ENCODE measurements around the gene CIPC. TPM values are rescaled to one million over a fixed set of nuclear protein-coding genes. Genes with fewer than 3 reads are reported as not detected.

Gene CIPC
- total RNA-seq, 1 experiment from 2014 or later = 31.1 TPM

GRCh38 chr14:77145975-77146740 is 48.1 kb downstream of the CIPC start:
- Histone ChIP-seq H3K4me1 (ENCODE audit: insufficient read depth, low read length, poor library complexity, severe bottlenecking) (peaks cover 6% of the 10 kb centered on the region), H3K27me3 (replicated peaks; ENCODE audit: insufficient read depth, low read depth, low read length, poor library complexity) (peaks cover 76% of the 10 kb centered on the region), H3K36me3 (ENCODE audit: insufficient read depth, low read length, poor library complexity, severe bottlenecking) (no peaks in the 10 kb centered on the region), H3K4me3 (ENCODE audit: low read depth, low read length, poor library complexity, severe bottlenecking) (no peak overlapping the region), H3K9me3 (ENCODE audit: low read depth, low read length, poor library complexity, severe bottlenecking) (no peaks in the 10 kb centered on the region), H3K27ac (ENCODE audit: low read depth, low read length, poor library complexity, severe bottlenecking) (no peak overlapping the region)
- TF ChIP-seq, protein P1, sequence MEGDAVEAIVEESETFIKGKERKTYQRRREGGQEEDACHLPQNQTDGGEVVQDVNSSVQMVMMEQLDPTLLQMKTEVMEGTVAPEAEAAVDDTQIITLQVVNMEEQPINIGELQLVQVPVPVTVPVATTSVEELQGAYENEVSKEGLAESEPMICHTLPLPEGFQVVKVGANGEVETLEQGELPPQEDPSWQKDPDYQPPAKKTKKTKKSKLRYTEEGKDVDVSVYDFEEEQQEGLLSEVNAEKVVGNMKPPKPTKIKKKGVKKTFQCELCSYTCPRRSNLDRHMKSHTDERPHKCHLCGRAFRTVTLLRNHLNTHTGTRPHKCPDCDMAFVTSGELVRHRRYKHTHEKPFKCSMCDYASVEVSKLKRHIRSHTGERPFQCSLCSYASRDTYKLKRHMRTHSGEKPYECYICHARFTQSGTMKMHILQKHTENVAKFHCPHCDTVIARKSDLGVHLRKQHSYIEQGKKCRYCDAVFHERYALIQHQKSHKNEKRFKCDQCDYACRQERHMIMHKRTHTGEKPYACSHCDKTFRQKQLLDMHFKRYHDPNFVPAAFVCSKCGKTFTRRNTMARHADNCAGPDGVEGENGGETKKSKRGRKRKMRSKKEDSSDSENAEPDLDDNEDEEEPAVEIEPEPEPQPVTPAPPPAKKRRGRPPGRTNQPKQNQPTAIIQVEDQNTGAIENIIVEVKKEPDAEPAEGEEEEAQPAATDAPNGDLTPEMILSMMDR (conservative IDR thresholded peaks at IDR 0.05; ENCODE audit: low read depth, low read length) = no peak
- no peak for TF ChIP-seq EZH2 (IDR thresholded peaks at IDR 0.05; ENCODE audit: borderline replicate concordance, low read depth, low read length, poor library complexity, severe bottlenecking)
- POLR2A ChIA-PET (ENCODE audit: low non-redundant PET) = no interaction called here
- intact Hi-C loops (cut with micrococcal nuclease; ENCODE audit: unreplicated experiment) = no loop called here
- CTCF ChIA-PET = no interaction called here
- DNase-seq (ENCODE audit: low spot score) = no peak
- no TSS peak for BruUV-seq (replicated peaks)

DNA sequence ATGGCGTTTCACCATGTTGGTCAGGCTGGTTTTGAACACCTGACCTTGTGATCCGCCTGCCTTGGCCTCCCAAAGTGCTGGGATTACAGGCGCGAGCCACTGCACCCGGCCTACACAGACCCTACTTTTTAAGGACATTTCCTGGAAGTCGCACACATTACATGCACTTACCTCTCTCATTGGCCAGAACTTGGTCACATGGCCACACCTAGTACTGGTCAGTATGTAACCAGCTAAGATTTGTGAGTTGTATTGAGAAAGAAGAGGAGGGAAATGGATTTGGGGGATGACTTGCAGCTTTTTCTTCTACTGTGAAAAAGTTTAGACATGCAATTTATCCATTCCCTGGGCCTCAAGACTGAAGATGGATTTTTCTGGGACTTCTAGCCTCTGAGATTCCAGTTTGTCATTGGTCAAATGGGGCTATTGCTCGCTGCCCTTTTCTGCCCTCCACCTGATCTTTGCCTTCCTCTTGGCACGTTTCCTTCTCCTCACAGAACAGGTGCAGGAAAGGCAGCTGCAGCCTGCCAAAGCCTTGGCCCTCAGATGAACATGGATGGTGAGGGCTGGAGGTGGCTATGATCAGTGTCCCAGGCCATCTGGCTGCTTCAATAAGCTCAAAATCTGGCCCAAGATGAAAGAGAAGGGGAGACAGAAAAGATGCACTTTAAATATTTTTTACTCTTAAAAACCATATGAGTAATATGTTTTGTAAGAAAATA is 50.6 kb downstream of the CIPC start:
- TF ChIP-seq, protein P1 (conservative IDR thresholded peaks at IDR 0.05; ENCODE audit: low read depth, low read length) = no peak
- TF ChIP-seq EZH2 (IDR thresholded peaks at IDR 0.05; ENCODE audit: borderline replicate concordance, low read depth, low read length, poor library complexity, severe bottlenecking) = no peak
- CTCF ChIA-PET = no interaction called here
- no peaks in the 10 kb centered on the region for H3K36me3 ChIP-seq (ENCODE audit: insufficient read depth, low read length, poor library complexity, severe bottlenecking)
- no peak for DNase-seq (ENCODE audit: low spot score)
- H3K4me1 ChIP-seq (ENCODE audit: insufficient read depth, low read length, poor library complexity, severe bottlenecking) = no peaks in the 10 kb centered on the region
- no peak overlapping the region for H3K4me3 ChIP-seq (ENCODE audit: low read depth, low read length, poor library complexity, severe bottlenecking)
- H3K27me3 ChIP-seq (replicated peaks; ENCODE audit: insufficient read depth, low read depth, low read length, poor library complexity) = peaks cover 54% of the 10 kb centered on the region
- H3K27ac ChIP-seq (ENCODE audit: low read depth, low read length, poor library complexity, severe bottlenecking) = no peak overlapping the region
- intact Hi-C loops (cut with micrococcal nuclease; ENCODE audit: unreplicated experiment) = no loop called here
- POLR2A ChIA-PET (ENCODE audit: low non-redundant PET) = interaction anchor here (0.7 kb wide), 1 partner anchor 1467 kb away, joined by 10 read pairs; no protein-coding TSS in a partner anchor
- no peaks in the 10 kb centered on the region for H3K9me3 ChIP-seq (ENCODE audit: low read depth, low read length, poor library complexity, severe bottlenecking)
- BruUV-seq (replicated peaks) = no TSS peak

DNA sequence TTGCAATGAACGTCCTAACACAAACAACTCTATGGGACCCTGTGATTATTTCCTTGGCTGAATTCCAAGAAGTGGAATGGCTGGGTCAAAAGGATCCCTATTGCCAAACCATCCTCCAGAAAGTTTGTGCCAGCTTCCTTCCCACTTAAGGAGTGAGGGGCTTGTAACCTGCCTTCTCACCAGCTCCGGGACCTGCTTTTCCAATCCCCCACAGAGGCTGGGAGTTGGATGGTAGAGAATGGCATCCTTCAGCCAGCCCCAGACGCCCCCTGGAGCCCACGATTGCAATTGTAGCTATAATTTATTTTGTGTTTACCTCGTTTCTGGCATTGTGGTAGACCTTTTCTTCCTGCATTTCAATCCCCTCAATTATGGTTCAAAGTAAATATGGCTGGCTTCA is 53.2 kb downstream of the CIPC start:
- peaks cover 28% of the 10 kb centered on the region for H3K27me3 ChIP-seq (replicated peaks; ENCODE audit: insufficient read depth, low read depth, low read length, poor library complexity)
- BruUV-seq (replicated peaks) = no TSS peak
- intact Hi-C loops (cut with micrococcal nuclease; ENCODE audit: unreplicated experiment) = loop anchor here (1.0 to 5.0 kb wide), 3 partner anchors 61 to 401 kb away; no protein-coding TSS in a partner anchor
- H3K27ac ChIP-seq (ENCODE audit: low read depth, low read length, poor library complexity, severe bottlenecking) = no peak overlapping the region
- H3K9me3 ChIP-seq (ENCODE audit: low read depth, low read length, poor library complexity, severe bottlenecking) = no peaks in the 10 kb centered on the region
- no peaks in the 10 kb centered on the region for H3K36me3 ChIP-seq (ENCODE audit: insufficient read depth, low read length, poor library complexity, severe bottlenecking)
- DNase-seq (ENCODE audit: low spot score) = peak; percentile 57
- peaks cover 9% of the 10 kb centered on the region for H3K4me1 ChIP-seq (ENCODE audit: insufficient read depth, low read length, poor library complexity, severe bottlenecking)
- no peak overlapping the region for H3K4me3 ChIP-seq (ENCODE audit: low read depth, low read length, poor library complexity, severe bottlenecking)
- ChIA-PET POLR2A (ENCODE audit: low non-redundant PET) (no interaction called here), CTCF (interaction anchor here (0.5 to 2.9 kb wide), 18 partner anchors 8 to 974 kb away, joined by 3 to 26 read pairs (median 3); partner anchors contain the start of gene CIPC)
- TF ChIP-seq, protein P1 (conservative IDR thresholded peaks at IDR 0.05; ENCODE audit: low read depth, low read length) = peak; percentile 80
- no peak for TF ChIP-seq EZH2 (IDR thresholded peaks at IDR 0.05; ENCODE audit: borderline replicate concordance, low read depth, low read length, poor library complexity, severe bottlenecking)
